ENCODE results near the gene ZNF488. TPM values are rescaled to one million over a fixed set of nuclear protein-coding genes. Genes with fewer than 3 reads are reported as not detected.

Gene ZNF488
- total and polyA plus RNA-seq, 2 donors (not counting 1 experiment from before 2014, with no cell fraction given): 0.07 TPM; not detected in 1

GRCh38 chr10:47368431-47369180, 15.5 kb downstream of the ZNF488 start:
- H3K4me3 ChIP-seq (replicated peaks in 1 of 4; ENCODE audit: control extremely low read depth in 1 of 4, insufficient read depth in 1 of 4, low read depth in 3 of 4, low read length in 4 of 4): no peak overlapping the region
- H4K20me1 ChIP-seq (ENCODE audit: control insufficient read depth, extremely low read depth, insufficient read depth, low read length): no peaks in the 10 kb centered on the region
- H3K36me3 ChIP-seq (ENCODE audit: control insufficient read depth, insufficient read depth, low read length): no peaks in the 10 kb centered on the region
- H3K4me2 ChIP-seq (ENCODE audit: extremely low read depth, insufficient read depth, low read length): no peak overlapping the region
- H3K27ac ChIP-seq (ENCODE audit: insufficient read depth, low read length): no peak overlapping the region
- no peak for TF ChIP-seq EZH2 (IDR thresholded peaks at IDR 0.05; ENCODE audit: low read length, missing control alignments)
- no peak overlapping the region for H3K9ac ChIP-seq (ENCODE audit: insufficient read depth, low read length)
- H3K4me1 ChIP-seq (ENCODE audit: control insufficient read depth, extremely low read depth, insufficient read depth, low read length): no peaks in the 10 kb centered on the region
- H3K79me2 ChIP-seq (ENCODE audit: control insufficient read depth, insufficient read depth, low read length): no peaks in the 10 kb centered on the region
- peaks cover 9% of the 10 kb centered on the region for H3K27me3 ChIP-seq (ENCODE audit: control insufficient read depth, insufficient read depth, low read length)
- no peak overlapping the region for H2AFZ ChIP-seq (ENCODE audit: low read length)
- no peak for DNase-seq (ENCODE audit: low read depth in 2 of 2)
- H3K9me3 ChIP-seq (ENCODE audit: control insufficient read depth, insufficient read depth, low read depth, low read length): no peaks in the 10 kb centered on the region

GRCh38 chr10:47367646-47368045, 16.4 kb downstream of the ZNF488 start:
- Histone ChIP-seq H3K36me3 (ENCODE audit: control insufficient read depth, insufficient read depth, low read length) (no peaks in the 10 kb centered on the region), H3K4me1 (ENCODE audit: control insufficient read depth, extremely low read depth, insufficient read depth, low read length) (no peaks in the 10 kb centered on the region)
- no peak for DNase-seq (ENCODE audit: low read depth in 2 of 2)

GRCh38 chr10:47366731-47367460, 17.2 kb downstream of the ZNF488 start:
- TF ChIP-seq CTCF (conservative IDR thresholded peaks at IDR 0.05 in 1 of 2, IDR thresholded peaks at IDR 0.05 in 1 of 2; ENCODE audit: low read depth in 1 of 2, low read length in 2 of 2) (no peak), EZH2 (IDR thresholded peaks at IDR 0.05; ENCODE audit: low read length, missing control alignments) (no peak)
- Histone ChIP-seq H3K4me1 (ENCODE audit: control insufficient read depth, extremely low read depth, insufficient read depth, low read length) (no peaks in the 10 kb centered on the region), H3K27me3 (ENCODE audit: control insufficient read depth, insufficient read depth, low read length) (peaks cover 11% of the 10 kb centered on the region), H3K4me3 (replicated peaks in 1 of 4; ENCODE audit: control extremely low read depth in 1 of 4, insufficient read depth in 1 of 4, low read depth in 3 of 4, low read length in 4 of 4) (no peak overlapping the region), H3K79me2 (ENCODE audit: control insufficient read depth, insufficient read depth, low read length) (no peaks in the 10 kb centered on the region), H4K20me1 (ENCODE audit: control insufficient read depth, extremely low read depth, insufficient read depth, low read length) (no peaks in the 10 kb centered on the region), H3K9me3 (ENCODE audit: control insufficient read depth, insufficient read depth, low read depth, low read length) (no peaks in the 10 kb centered on the region), H3K27ac (ENCODE audit: insufficient read depth, low read length) (no peak overlapping the region), H2AFZ (ENCODE audit: low read length) (no peak overlapping the region), H3K4me2 (ENCODE audit: extremely low read depth, insufficient read depth, low read length) (no peak overlapping the region), H3K9ac (ENCODE audit: insufficient read depth, low read length) (no peak overlapping the region), H3K36me3 (ENCODE audit: control insufficient read depth, insufficient read depth, low read length) (no peaks in the 10 kb centered on the region)
- DNase-seq (ENCODE audit: low read depth in 2 of 2): no peak

More at GRCh38 chr10:47367646-47368045, 16.4 kb downstream of the ZNF488 start:
- H3K9me3 ChIP-seq (ENCODE audit: control insufficient read depth, insufficient read depth, low read depth, low read length): no peaks in the 10 kb centered on the region
- H2AFZ ChIP-seq (ENCODE audit: low read length): no peak overlapping the region
- no peak overlapping the region for H3K4me3 ChIP-seq (replicated peaks in 1 of 4; ENCODE audit: control extremely low read depth in 1 of 4, insufficient read depth in 1 of 4, low read depth in 3 of 4, low read length in 4 of 4)
- H3K27me3 ChIP-seq (ENCODE audit: control insufficient read depth, insufficient read depth, low read length): peaks cover 7% of the 10 kb centered on the region
- H3K4me2 ChIP-seq (ENCODE audit: extremely low read depth, insufficient read depth, low read length): no peak overlapping the region
- H4K20me1 ChIP-seq (ENCODE audit: control insufficient read depth, extremely low read depth, insufficient read depth, low read length): no peaks in the 10 kb centered on the region
- no peak overlapping the region for H3K27ac ChIP-seq (ENCODE audit: insufficient read depth, low read length)
- no peak for TF ChIP-seq CTCF (conservative IDR thresholded peaks at IDR 0.05 in 1 of 2, IDR thresholded peaks at IDR 0.05 in 1 of 2; ENCODE audit: low read depth in 1 of 2, low read length in 2 of 2)
- TF ChIP-seq EZH2 (IDR thresholded peaks at IDR 0.05; ENCODE audit: low read length, missing control alignments): no peak
- H3K79me2 ChIP-seq (ENCODE audit: control insufficient read depth, insufficient read depth, low read length): no peaks in the 10 kb centered on the region
- no peak overlapping the region for H3K9ac ChIP-seq (ENCODE audit: insufficient read depth, low read length)
